ENCODE data around the gene FNIP1.

The FNIP1 gene

GRCh38 chr5:131749138-131749537 is 47.7 kb downstream of the FNIP1 start:
- CTCF ChIA-PET = no interaction called here

GRCh38 chr5:131747180-131748105 is 49.4 kb downstream of the FNIP1 start:
- no peak for TF ChIP-seq CTCF (conservative IDR thresholded peaks at IDR 0.05; ENCODE audit: low read depth)
- ChIA-PET POLR2A (ENCODE audit: low non-redundant PET) (no interaction called here), CTCF (interaction anchor here (0.6 kb wide), 1 partner anchor 11 kb away, joined by 4 read pairs; no protein-coding TSS in a partner anchor)
- H3K27ac ChIP-seq = no peak overlapping the region
- DNase-seq (ENCODE audit: low spot score) = no peak

More at GRCh38 chr5:131749138-131749537, 47.7 kb downstream of the FNIP1 start:
- no peak overlapping the region for H3K27ac ChIP-seq
- TF ChIP-seq CTCF (conservative IDR thresholded peaks at IDR 0.05; ENCODE audit: low read depth) = no peak
- DNase-seq (ENCODE audit: low spot score) = peak; percentile 45
- POLR2A ChIA-PET (ENCODE audit: low non-redundant PET) = no interaction called here

GRCh38 chr5:131746423-131746822 is 50.4 kb downstream of the FNIP1 start:
- no peak for DNase-seq (ENCODE audit: low spot score)
- no peak for TF ChIP-seq CTCF (conservative IDR thresholded peaks at IDR 0.05; ENCODE audit: low read depth)
- CTCF ChIA-PET = interaction anchor here (0.6 kb wide), 1 partner anchor 10 kb away, joined by 4 read pairs; no protein-coding TSS in a partner anchor
- no peak overlapping the region for H3K27ac ChIP-seq
- POLR2A ChIA-PET (ENCODE audit: low non-redundant PET) = no interaction called here

- CTCF ChIA-PET = no interaction called here
- POLR2A ChIA-PET (ENCODE audit: low non-redundant PET) = no interaction called here
- DNase-seq (ENCODE audit: low spot score) = no peak
These were observed 51.1 kb downstream of the FNIP1 start for GRCh38 chr5:131745703-131746102.

GRCh38 chr5:131745155-131745554 is 51.7 kb downstream of the FNIP1 start:
- no peak overlapping the region for H3K27ac ChIP-seq
- POLR2A ChIA-PET (ENCODE audit: low non-redundant PET) = no interaction called here
- no peak for DNase-seq (ENCODE audit: low spot score)
- CTCF ChIA-PET = no interaction called here
- TF ChIP-seq CTCF (conservative IDR thresholded peaks at IDR 0.05; ENCODE audit: low read depth) = no peak

More at GRCh38 chr5:131745703-131746102, 51.1 kb downstream of the FNIP1 start:
- no peak overlapping the region for H3K27ac ChIP-seq
- TF ChIP-seq CTCF (conservative IDR thresholded peaks at IDR 0.05; ENCODE audit: low read depth) = no peak

- ChIA-PET CTCF (no interaction called here), POLR2A (ENCODE audit: low non-redundant PET) (no interaction called here)
- H3K27ac ChIP-seq = no peak overlapping the region
- DNase-seq (ENCODE audit: low spot score) = no peak
- TF ChIP-seq CTCF (conservative IDR thresholded peaks at IDR 0.05; ENCODE audit: low read depth) = no peak
These were observed 56.3 kb downstream of the FNIP1 start for GRCh38 chr5:131740477-131740876.
